Measurements from ENCODE around the gene CALU.
A peak's percentile ranks its signal among the peaks of the same experiment; 100 is the strongest.

Gene CALU

GRCh38 chr7:128734890-128735289 lies 4.3 kb upstream of the CALU start:
- no peak overlapping the region for H3K27ac Mint-ChIP-seq
- ATAC-seq = no peak

GRCh38 chr7:128735436-128735835 lies 3.7 kb upstream of the CALU start:
- peaks cover 10% of the 10 kb centered on the region for H3K36me3 Mint-ChIP-seq
- H3K27ac Mint-ChIP-seq = no peak overlapping the region
- H3K9me3 Mint-ChIP-seq = no peaks in the 10 kb centered on the region
- H3K4me3 Mint-ChIP-seq = no peak overlapping the region
- peaks cover 21% of the 10 kb centered on the region for H3K4me1 Mint-ChIP-seq
- ATAC-seq = no peak
- DNase-seq (ENCODE audit: low spot score in 2 of 2) = no peak

More at GRCh38 chr7:128734890-128735289, 4.3 kb upstream of the CALU start:
- Mint-ChIP-seq H3K9me3 (no peaks in the 10 kb centered on the region), H3K4me3 (no peak overlapping the region), H3K4me1 (peaks cover 16% of the 10 kb centered on the region), H3K36me3 (peaks cover 10% of the 10 kb centered on the region)
- DNase-seq (ENCODE audit: low spot score in 2 of 2) = no peak

- Mint-ChIP-seq H3K27ac (peak overlapping the region; percentile 96), H3K4me1 (peaks cover 35% of the 10 kb centered on the region), H3K9me3 (no peaks in the 10 kb centered on the region), H3K4me3 (no peak overlapping the region), H3K36me3 (peaks cover 10% of the 10 kb centered on the region)
- ATAC-seq (no peak), DNase-seq (ENCODE audit: low spot score in 2 of 2) (no peak)
Measured at GRCh38 chr7:128737441-128737840, 1.7 kb upstream of the CALU start.

GRCh38 chr7:128737867-128738385 lies 1.2 kb upstream of the CALU start:
- no peaks in the 10 kb centered on the region for H3K9me3 Mint-ChIP-seq
- peak overlapping the region; percentile 96 for H3K27ac Mint-ChIP-seq
- H3K4me1 Mint-ChIP-seq = peaks cover 36% of the 10 kb centered on the region
- peak overlapping the region; percentile 99 for H3K4me3 Mint-ChIP-seq
- DNase-seq (ENCODE audit: low spot score in 2 of 2) (no peak), ATAC-seq (no peak)
- H3K36me3 Mint-ChIP-seq = peaks cover 11% of the 10 kb centered on the region

- ATAC-seq (peak; percentile 32), DNase-seq (ENCODE audit: low spot score in 2 of 2) (no peak)
- Mint-ChIP-seq H3K4me1 (peaks cover 41% of the 10 kb centered on the region), H3K4me3 (peak overlapping the region; percentile 99), H3K9me3 (no peaks in the 10 kb centered on the region), H3K36me3 (peaks cover 17% of the 10 kb centered on the region), H3K27ac (peak overlapping the region; percentile 96)
Measured at GRCh38 chr7:128738570-128739047, 550 bp upstream of the CALU start.

GRCh38 chr7:128739990-128740682 lies 977 bp downstream of the CALU start:
- Mint-ChIP-seq H3K36me3 (peaks cover 21% of the 10 kb centered on the region), H3K4me1 (peaks cover 52% of the 10 kb centered on the region), H3K4me3 (peak overlapping the region; percentile 99), H3K9me3 (no peaks in the 10 kb centered on the region), H3K27ac (peak overlapping the region; percentile 96)
- ATAC-seq = no peak
- no peak for DNase-seq (ENCODE audit: low spot score in 2 of 2)

- ATAC-seq (no peak), DNase-seq (ENCODE audit: low spot score in 2 of 2) (peak in 1 of 2 donors; percentile 25)
- Mint-ChIP-seq H3K27ac (no peak overlapping the region), H3K4me1 (peaks cover 52% of the 10 kb centered on the region), H3K36me3 (peaks cover 28% of the 10 kb centered on the region), H3K9me3 (no peaks in the 10 kb centered on the region), H3K4me3 (peak overlapping the region; percentile 99)
Measured at GRCh38 chr7:128740996-128741395, 1.8 kb downstream of the CALU start.

- Mint-ChIP-seq H3K9me3 (no peaks in the 10 kb centered on the region), H3K4me3 (no peak overlapping the region), H3K36me3 (peaks cover 33% of the 10 kb centered on the region), H3K27ac (no peak overlapping the region), H3K4me1 (peaks cover 52% of the 10 kb centered on the region)
- no peak for DNase-seq (ENCODE audit: low spot score in 2 of 2)
- no peak for ATAC-seq
Measured at GRCh38 chr7:128741491-128741890, 2.3 kb downstream of the CALU start.

GRCh38 chr7:128742206-128742605 lies 3.0 kb downstream of the CALU start:
- H3K4me3 Mint-ChIP-seq = no peak overlapping the region
- no peak for ATAC-seq

GRCh38 chr7:128743112-128743772 lies 4.1 kb downstream of the CALU start:
- Mint-ChIP-seq H3K4me3 (no peak overlapping the region), H3K27ac (peak overlapping the region; percentile 34), H3K36me3 (peaks cover 50% of the 10 kb centered on the region), H3K9me3 (no peaks in the 10 kb centered on the region), H3K4me1 (peaks cover 56% of the 10 kb centered on the region)
- no peak for DNase-seq (ENCODE audit: low spot score in 2 of 2)
- no peak for ATAC-seq

More at GRCh38 chr7:128742206-128742605, 3.0 kb downstream of the CALU start:
- H3K9me3 Mint-ChIP-seq = no peaks in the 10 kb centered on the region
- H3K27ac Mint-ChIP-seq = no peak overlapping the region
- DNase-seq (ENCODE audit: low spot score in 2 of 2) = no peak
- peaks cover 55% of the 10 kb centered on the region for H3K4me1 Mint-ChIP-seq
- peaks cover 40% of the 10 kb centered on the region for H3K36me3 Mint-ChIP-seq

GRCh38 chr7:128744366-128744905 lies 5.3 kb downstream of the CALU start:
- H3K9me3 Mint-ChIP-seq = no peaks in the 10 kb centered on the region
- H3K4me3 Mint-ChIP-seq = no peak overlapping the region
- DNase-seq (ENCODE audit: low spot score in 2 of 2) (no peak), ATAC-seq (no peak)
- H3K27ac Mint-ChIP-seq = no peak overlapping the region
- peaks cover 57% of the 10 kb centered on the region for H3K36me3 Mint-ChIP-seq
- H3K4me1 Mint-ChIP-seq = peaks cover 49% of the 10 kb centered on the region

GRCh38 chr7:128745706-128746105 lies 6.5 kb downstream of the CALU start:
- H3K27ac Mint-ChIP-seq = no peak overlapping the region
- DNase-seq (ENCODE audit: low spot score in 2 of 2) = no peak
- no peak overlapping the region for H3K4me3 Mint-ChIP-seq
- H3K9me3 Mint-ChIP-seq = no peaks in the 10 kb centered on the region
- H3K36me3 Mint-ChIP-seq = peaks cover 65% of the 10 kb centered on the region
- H3K4me1 Mint-ChIP-seq = peaks cover 39% of the 10 kb centered on the region
- no peak for ATAC-seq

GRCh38 chr7:128747327-128748079 lies 8.3 kb downstream of the CALU start:
- Mint-ChIP-seq H3K4me3 (no peak overlapping the region), H3K4me1 (peaks cover 25% of the 10 kb centered on the region), H3K36me3 (peaks cover 83% of the 10 kb centered on the region), H3K27ac (peak overlapping the region; percentile 30), H3K9me3 (no peaks in the 10 kb centered on the region)
- DNase-seq (ENCODE audit: low spot score in 2 of 2) (no peak), ATAC-seq (no peak)

GRCh38 chr7:128752251-128752650 lies 13.1 kb downstream of the CALU start:
- H3K27ac Mint-ChIP-seq = no peak overlapping the region
- no peak overlapping the region for H3K4me3 Mint-ChIP-seq
- H3K36me3 Mint-ChIP-seq = peaks cover 100% of the 10 kb centered on the region
- H3K4me1 Mint-ChIP-seq = peaks cover 6% of the 10 kb centered on the region
- no peak for DNase-seq (ENCODE audit: low spot score in 2 of 2)
- no peaks in the 10 kb centered on the region for H3K9me3 Mint-ChIP-seq
- ATAC-seq = no peak

All from stimulated activated effector memory CD8-positive, alpha-beta T cell treated with anti-CD3 and anti-CD28 coated beads, Interleukin-12 subunit alpha, Interleukin-12 subunit beta, amount 100 ng/mL, for 72 hours (primary cell).